Testis (tissue), 3 donors: ENCODE measurements around the gene HSPB8. TPM values are rescaled to one million over a fixed set of nuclear protein-coding genes. Genes with fewer than 3 reads are reported as not detected.

ENCODE experiments used
- DNase-seq: peaks from one replicate; pipeline ENCODE4 v3.0.0-alpha.2; 2019
- H3K27ac ChIP-seq, 2 donors: fragments of 200-600 bp; sonication (generic); one replicate each; pipeline ENCODE4 v1.5.1; 2019
- H3K27me3 ChIP-seq: fragments of 200-600 bp; sonication (generic); one replicate; pipeline ENCODE4 v1.5.1; 2019
- H3K36me3 ChIP-seq: fragments of 200-600 bp; sonication (generic); one replicate; pipeline ENCODE4 v1.5.1; 2017; ENCODE audit warnings: low read depth; ENCODE audit errors: missing control alignments
- H3K4me1 ChIP-seq: fragments of 200-600 bp; sonication (generic); one replicate; pipeline ENCODE4 v1.5.1; 2019
- H3K4me3 ChIP-seq, 2 donors: fragments of 200-600 bp; sonication (generic); one replicate each; pipeline ENCODE4 v1.5.1; 2017 to 2019
- H3K9me3 ChIP-seq: fragments of 200-600 bp; sonication (generic); one replicate; pipeline ENCODE4 v1.5.1; 2017
- CTCF ChIP-seq, 3 experiments: fragments of 450-650 bp in 2 of 3; fragments of 200-600 bp in 1 of 3; sonication (generic) in 1 of 3; IDR thresholded peaks; one replicate each; pipeline ENCODE4 v1.5.1; 2016 to 2019; ENCODE audit warnings: antibody characterized with exemption in 3 of 3, mild to moderate bottlenecking in 2 of 3, moderate library complexity in 1 of 3
- POLR2A ChIP-seq: fragments of 450-650 bp; IDR thresholded peaks from one replicate; pipeline ENCODE4 v1.6.1; 2017; ENCODE audit warnings: antibody characterized with exemption, mild to moderate bottlenecking, moderate library complexity
- WGBS, 2 donors: methylation state at CpG; one replicate each; pipeline ENCODE4 v1.1.5; 2018; 5-methylcytosine and 5-hydroxymethylcytosine counted together
- intact Hi-C: fragments of 100-400 bp; cut with DNase I; formaldehyde crosslinking; loops from one replicate; pipeline ENCODE4 v1.15.1; 2023; ENCODE audit warnings: low total_unique reads
- polyA plus RNA-seq: library from polyadenylated mRNA; stranded (reverse); fragments of 350-450 nt; fragmentation: Illumina TruSeq; extraction: RNeasy Lipid Tissue Mini Kit (QIAGEN cat#74804); gene quantifications from one replicate; pipeline ENCODE4 v1.2.3, GENCODE V29; 2014; ENCODE audit warnings: low read depth, low replicate concordance; ENCODE audit not compliant: insufficient read depth
- total RNA-seq, 2 donors: library from RNA; depleted of rRNA; stranded (reverse); fragments of >200 nt; gene quantifications; one replicate each; pipeline ENCODE4 v1.2.3, GENCODE V29; 2016

The HSPB8 gene
- total and polyA plus RNA-seq, 3 donors from 2014 or later, result 29.7 to 45.8 (median 36.2) TPM

GRCh38 chr12:119230807-119231206 is 52.1 kb downstream of the HSPB8 start:
- H3K9me3 ChIP-seq, result no peaks in the 10 kb centered on the region
- TF ChIP-seq CTCF (IDR thresholded peaks at IDR 0.05) (no peak), POLR2A (no peak)
- no peak overlapping the region for H3K4me3 ChIP-seq
- 61 to 70% methylated on average over 5 of the region's 5 CpGs for WGBS, 2 donors
- H3K27me3 ChIP-seq, result no peaks in the 10 kb centered on the region
- no peak overlapping the region for H3K27ac ChIP-seq
- H3K36me3 ChIP-seq, result no peaks in the 10 kb centered on the region
- intact Hi-C loops, result no loop called here
- H3K4me1 ChIP-seq, result no peaks in the 10 kb centered on the region
- DNase-seq, result no peak

- 61 to 72% methylated on average over 4 of the region's 4 CpGs for WGBS, 2 donors
- intact Hi-C loops, result no loop called here
- H3K36me3 ChIP-seq, result no peaks in the 10 kb centered on the region
Measured at GRCh38 chr12:119231774-119232173, 53.0 kb downstream of the HSPB8 start.

GRCh38 chr12:119235197-119235751 is 56.5 kb downstream of the HSPB8 start:
- intact Hi-C loops, result no loop called here
- Histone ChIP-seq H3K27me3 (no peaks in the 10 kb centered on the region), H3K36me3 (no peaks in the 10 kb centered on the region), H3K9me3 (no peaks in the 10 kb centered on the region), H3K4me3 (no peak overlapping the region), H3K4me1 (no peaks in the 10 kb centered on the region), H3K27ac (no peak overlapping the region)
- no peak for DNase-seq
- TF ChIP-seq POLR2A, result no peak
- TF ChIP-seq CTCF (IDR thresholded peaks at IDR 0.05), result no peak
- WGBS, 2 donors, result 65 to 74% methylated on average over 9 of the region's 9 CpGs

More at GRCh38 chr12:119231774-119232173, 53.0 kb downstream of the HSPB8 start:
- H3K9me3 ChIP-seq, result no peaks in the 10 kb centered on the region
- H3K4me3 ChIP-seq, result no peak overlapping the region
- TF ChIP-seq POLR2A (no peak), CTCF (IDR thresholded peaks at IDR 0.05) (no peak)
- no peak for DNase-seq
- no peaks in the 10 kb centered on the region for H3K27me3 ChIP-seq
- no peak overlapping the region for H3K27ac ChIP-seq
- no peaks in the 10 kb centered on the region for H3K4me1 ChIP-seq

- Histone ChIP-seq H3K4me3 (no peak overlapping the region), H3K27me3 (no peaks in the 10 kb centered on the region), H3K27ac (no peak overlapping the region), H3K9me3 (no peaks in the 10 kb centered on the region), H3K4me1 (no peaks in the 10 kb centered on the region), H3K36me3 (no peaks in the 10 kb centered on the region)
- TF ChIP-seq CTCF (IDR thresholded peaks at IDR 0.05) (no peak), POLR2A (no peak)
- intact Hi-C loops, result no loop called here
- no peak for DNase-seq
Measured at GRCh38 chr12:119236372-119236771, 57.6 kb downstream of the HSPB8 start.

GRCh38 chr12:119239040-119239439 is 60.3 kb downstream of the HSPB8 start:
- no peaks in the 10 kb centered on the region for H3K36me3 ChIP-seq
- TF ChIP-seq CTCF (IDR thresholded peaks at IDR 0.05) (no peak), POLR2A (no peak)
- 77 to 78% methylated on average over 1 to 3 of the region's 3 CpGs for WGBS, 2 donors

More at GRCh38 chr12:119239040-119239439, 60.3 kb downstream of the HSPB8 start:
- H3K27ac ChIP-seq, result no peak overlapping the region
- H3K9me3 ChIP-seq, result no peaks in the 10 kb centered on the region
- no peaks in the 10 kb centered on the region for H3K27me3 ChIP-seq
- no peak overlapping the region for H3K4me3 ChIP-seq
- H3K4me1 ChIP-seq, result no peaks in the 10 kb centered on the region
- intact Hi-C loops, result no loop called here
- no peak for DNase-seq
